ENCODE results near the gene MARK4.

Gene MARK4

GRCh38 chr19:45215391-45216191 is 35.5 kb upstream of the MARK4 start:
- no peak overlapping the region for H3K4me3 ChIP-seq (ENCODE audit: low read depth, low read length)
- TF ChIP-seq, protein P1, sequence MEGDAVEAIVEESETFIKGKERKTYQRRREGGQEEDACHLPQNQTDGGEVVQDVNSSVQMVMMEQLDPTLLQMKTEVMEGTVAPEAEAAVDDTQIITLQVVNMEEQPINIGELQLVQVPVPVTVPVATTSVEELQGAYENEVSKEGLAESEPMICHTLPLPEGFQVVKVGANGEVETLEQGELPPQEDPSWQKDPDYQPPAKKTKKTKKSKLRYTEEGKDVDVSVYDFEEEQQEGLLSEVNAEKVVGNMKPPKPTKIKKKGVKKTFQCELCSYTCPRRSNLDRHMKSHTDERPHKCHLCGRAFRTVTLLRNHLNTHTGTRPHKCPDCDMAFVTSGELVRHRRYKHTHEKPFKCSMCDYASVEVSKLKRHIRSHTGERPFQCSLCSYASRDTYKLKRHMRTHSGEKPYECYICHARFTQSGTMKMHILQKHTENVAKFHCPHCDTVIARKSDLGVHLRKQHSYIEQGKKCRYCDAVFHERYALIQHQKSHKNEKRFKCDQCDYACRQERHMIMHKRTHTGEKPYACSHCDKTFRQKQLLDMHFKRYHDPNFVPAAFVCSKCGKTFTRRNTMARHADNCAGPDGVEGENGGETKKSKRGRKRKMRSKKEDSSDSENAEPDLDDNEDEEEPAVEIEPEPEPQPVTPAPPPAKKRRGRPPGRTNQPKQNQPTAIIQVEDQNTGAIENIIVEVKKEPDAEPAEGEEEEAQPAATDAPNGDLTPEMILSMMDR (IDR thresholded peaks at IDR 0.05; ENCODE audit: borderline replicate concordance, insufficient read depth, low read depth, low read length), result no peak

GRCh38 chr19:45216667-45217066 is 34.4 kb upstream of the MARK4 start:
- H3K4me3 ChIP-seq (ENCODE audit: low read depth, low read length), result no peak overlapping the region
- TF ChIP-seq, protein P1 (IDR thresholded peaks at IDR 0.05; ENCODE audit: borderline replicate concordance, insufficient read depth, low read depth, low read length), result no peak

- TF ChIP-seq, protein P1 (IDR thresholded peaks at IDR 0.05; ENCODE audit: borderline replicate concordance, insufficient read depth, low read depth, low read length), result no peak
- H3K4me3 ChIP-seq (ENCODE audit: low read depth, low read length), result no peak overlapping the region
Observed at GRCh38 chr19:45217193-45217956, 33.7 kb upstream of the MARK4 start.

GRCh38 chr19:45217957-45218334 is 33.1 kb upstream of the MARK4 start:
- H3K4me3 ChIP-seq (ENCODE audit: low read depth, low read length), result no peak overlapping the region

DNA sequence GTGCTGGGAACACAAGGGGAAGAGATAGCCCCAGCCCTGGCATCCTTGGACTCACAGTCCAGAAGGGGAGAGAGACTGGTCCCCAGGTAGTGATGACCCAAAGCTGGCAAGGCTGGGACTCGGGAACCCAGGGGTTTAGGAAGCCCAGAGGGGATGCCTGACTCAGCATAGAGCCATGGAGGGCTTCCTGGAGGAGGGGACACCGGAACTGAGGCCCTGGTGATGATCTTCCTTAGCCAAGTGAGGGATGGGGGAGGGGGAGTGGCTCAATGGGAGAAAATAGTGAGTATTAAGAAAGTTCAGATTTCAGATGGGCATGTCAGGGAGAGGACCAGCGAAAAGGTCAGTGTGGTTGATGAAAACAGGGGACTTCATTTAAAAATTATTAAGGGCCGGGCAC is 32.6 kb upstream of the MARK4 start:
- no peak overlapping the region for H3K4me3 ChIP-seq (ENCODE audit: low read depth, low read length)
- TF ChIP-seq, protein P1 (IDR thresholded peaks at IDR 0.05; ENCODE audit: borderline replicate concordance, insufficient read depth, low read depth, low read length), result no peak

More at GRCh38 chr19:45217957-45218334, 33.1 kb upstream of the MARK4 start:
- TF ChIP-seq, protein P1 (IDR thresholded peaks at IDR 0.05; ENCODE audit: borderline replicate concordance, insufficient read depth, low read depth, low read length), result no peak

DNA sequence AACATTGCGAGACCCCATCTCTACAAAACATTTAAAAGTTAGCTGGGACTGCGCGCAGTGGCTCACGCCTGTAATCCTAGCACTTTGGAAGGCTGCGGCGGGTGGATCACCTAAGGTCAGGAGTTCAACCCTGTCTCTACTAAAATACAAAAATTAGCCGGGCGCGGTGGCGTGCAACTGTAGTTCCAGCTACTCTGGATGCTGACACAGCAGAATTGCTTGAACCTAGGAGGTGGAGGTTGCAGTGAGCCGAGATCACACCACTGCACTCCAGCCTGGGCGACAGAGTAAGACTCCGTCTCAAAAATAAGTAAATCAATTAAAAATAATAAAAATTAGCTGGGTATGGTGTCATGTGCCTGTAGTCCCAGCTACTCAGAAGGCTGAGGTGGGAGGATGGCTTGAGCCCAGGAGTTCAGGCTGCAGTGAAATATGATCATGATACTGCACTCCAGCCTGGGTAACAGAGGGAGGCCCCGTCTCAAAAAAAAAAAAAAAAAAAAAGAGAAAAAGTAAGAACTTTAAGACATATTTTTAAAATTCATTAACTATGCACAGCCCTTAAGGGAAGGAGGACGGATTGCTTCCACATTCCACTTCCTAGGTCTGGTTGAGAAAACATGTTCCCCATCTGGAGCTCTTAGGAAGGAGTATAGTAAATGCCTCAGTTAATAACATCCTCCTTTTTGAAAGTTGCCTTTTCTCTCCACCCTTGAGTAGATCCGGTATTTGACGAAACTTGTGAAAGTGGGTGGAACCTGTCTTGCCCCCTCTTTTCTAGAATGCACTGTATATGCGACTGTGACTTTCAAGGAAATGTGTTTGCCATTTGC is 31.9 kb upstream of the MARK4 start:
- H3K4me3 ChIP-seq (ENCODE audit: low read depth, low read length), result no peak overlapping the region

More for the DNA sequence above, 31.9 kb upstream of the MARK4 start:
- TF ChIP-seq, protein P1 (IDR thresholded peaks at IDR 0.05; ENCODE audit: borderline replicate concordance, insufficient read depth, low read depth, low read length), result no peak
